Measurements from ENCODE around the gene PAXX. TPM values are rescaled to one million over a fixed set of nuclear protein-coding genes. Genes with fewer than 3 reads are reported as not detected.

Gene PAXX
- total RNA-seq, 1 donor: 18.3 TPM

DNA sequence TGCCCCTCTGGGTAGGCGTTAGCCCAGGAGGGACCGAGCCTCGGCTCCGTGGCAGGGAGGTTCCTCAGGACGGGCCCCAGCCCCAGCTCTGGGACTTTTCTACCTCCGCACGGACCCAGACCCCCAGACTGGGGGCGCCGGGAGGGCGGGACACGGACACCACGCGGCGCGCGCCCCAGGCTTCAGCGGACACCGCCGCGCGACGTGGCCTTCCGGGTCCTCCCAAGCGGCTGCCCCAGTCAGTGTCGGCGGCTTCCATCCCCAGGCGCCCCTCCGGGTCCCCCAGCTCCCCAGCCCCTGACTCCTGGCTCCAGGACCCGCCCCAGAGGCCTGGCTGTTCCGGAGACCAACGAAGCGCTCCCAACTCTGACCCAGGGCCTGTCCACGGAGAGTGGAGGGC, 6.4 kb upstream of the PAXX start:
- no peak for DNase-seq (ENCODE audit: low read depth)
- TF ChIP-seq, protein P1, sequence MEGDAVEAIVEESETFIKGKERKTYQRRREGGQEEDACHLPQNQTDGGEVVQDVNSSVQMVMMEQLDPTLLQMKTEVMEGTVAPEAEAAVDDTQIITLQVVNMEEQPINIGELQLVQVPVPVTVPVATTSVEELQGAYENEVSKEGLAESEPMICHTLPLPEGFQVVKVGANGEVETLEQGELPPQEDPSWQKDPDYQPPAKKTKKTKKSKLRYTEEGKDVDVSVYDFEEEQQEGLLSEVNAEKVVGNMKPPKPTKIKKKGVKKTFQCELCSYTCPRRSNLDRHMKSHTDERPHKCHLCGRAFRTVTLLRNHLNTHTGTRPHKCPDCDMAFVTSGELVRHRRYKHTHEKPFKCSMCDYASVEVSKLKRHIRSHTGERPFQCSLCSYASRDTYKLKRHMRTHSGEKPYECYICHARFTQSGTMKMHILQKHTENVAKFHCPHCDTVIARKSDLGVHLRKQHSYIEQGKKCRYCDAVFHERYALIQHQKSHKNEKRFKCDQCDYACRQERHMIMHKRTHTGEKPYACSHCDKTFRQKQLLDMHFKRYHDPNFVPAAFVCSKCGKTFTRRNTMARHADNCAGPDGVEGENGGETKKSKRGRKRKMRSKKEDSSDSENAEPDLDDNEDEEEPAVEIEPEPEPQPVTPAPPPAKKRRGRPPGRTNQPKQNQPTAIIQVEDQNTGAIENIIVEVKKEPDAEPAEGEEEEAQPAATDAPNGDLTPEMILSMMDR (IDR thresholded peaks at IDR 0.05; ENCODE audit: insufficient read depth, low read length): no peak

DNA sequence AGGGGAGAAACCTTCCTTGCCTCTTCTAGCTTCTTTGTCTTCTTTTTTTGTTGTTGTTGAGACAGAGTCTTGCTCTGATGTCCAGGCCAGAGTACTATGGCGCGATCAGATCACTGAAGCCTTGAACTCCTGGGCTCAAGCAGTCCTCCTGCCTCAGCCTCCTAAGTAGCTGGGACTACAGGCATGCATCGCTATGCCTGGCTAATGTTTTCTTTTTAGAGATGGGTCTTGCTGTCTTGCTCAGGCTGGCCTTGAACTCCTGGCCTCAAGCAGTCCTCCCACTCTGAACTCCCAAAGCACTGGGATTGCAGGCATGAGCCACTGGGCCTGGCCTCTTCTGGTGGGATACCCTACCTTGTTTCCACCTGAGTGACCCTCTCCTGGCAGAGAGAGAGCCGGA, 3.4 kb upstream of the PAXX start:
- DNase-seq (ENCODE audit: low read depth): no peak
- H3K4me3 ChIP-seq (ENCODE audit: low read depth, low read length): no peak overlapping the region
- TF ChIP-seq, protein P1 (IDR thresholded peaks at IDR 0.05; ENCODE audit: insufficient read depth, low read length): no peak

More for the DNA sequence above, 6.4 kb upstream of the PAXX start:
- H3K4me3 ChIP-seq (ENCODE audit: low read depth, low read length): no peak overlapping the region

DNA sequence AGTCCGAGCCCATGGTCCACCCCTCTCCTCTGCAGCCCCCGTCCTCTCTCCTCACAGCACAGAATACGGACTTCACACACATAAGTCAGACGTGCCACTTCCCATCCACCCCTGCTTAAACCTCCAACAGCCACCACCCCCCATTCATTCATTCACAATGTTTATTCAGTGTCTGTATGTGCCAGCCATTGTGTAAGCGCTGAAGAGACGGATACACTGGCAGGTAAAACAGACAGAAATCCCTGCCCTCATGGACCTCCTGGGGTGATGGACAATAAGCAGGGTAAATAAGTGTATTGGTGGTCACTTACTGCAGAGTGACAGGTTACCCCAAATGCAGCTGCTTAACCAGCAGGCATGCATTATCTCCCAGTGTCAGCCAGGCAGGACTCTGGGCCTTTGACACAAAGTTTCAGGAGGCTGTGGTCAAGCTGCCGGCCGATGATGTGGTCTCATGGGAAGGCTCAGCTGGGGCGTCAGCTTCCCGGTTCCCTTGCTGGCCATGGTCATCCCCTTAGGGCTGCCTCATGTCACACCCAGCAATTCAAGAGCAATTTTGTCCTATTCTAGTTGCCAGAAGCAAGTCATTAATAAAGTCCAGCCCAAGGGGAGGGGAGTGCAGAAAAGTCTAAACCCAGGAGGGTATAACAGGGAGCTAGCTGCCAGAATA, 1.8 kb upstream of the PAXX start:
- no peak for DNase-seq (ENCODE audit: low read depth)
- TF ChIP-seq, protein P1 (IDR thresholded peaks at IDR 0.05; ENCODE audit: insufficient read depth, low read length): no peak
- no peak overlapping the region for H3K4me3 ChIP-seq (ENCODE audit: low read depth, low read length)

DNA sequence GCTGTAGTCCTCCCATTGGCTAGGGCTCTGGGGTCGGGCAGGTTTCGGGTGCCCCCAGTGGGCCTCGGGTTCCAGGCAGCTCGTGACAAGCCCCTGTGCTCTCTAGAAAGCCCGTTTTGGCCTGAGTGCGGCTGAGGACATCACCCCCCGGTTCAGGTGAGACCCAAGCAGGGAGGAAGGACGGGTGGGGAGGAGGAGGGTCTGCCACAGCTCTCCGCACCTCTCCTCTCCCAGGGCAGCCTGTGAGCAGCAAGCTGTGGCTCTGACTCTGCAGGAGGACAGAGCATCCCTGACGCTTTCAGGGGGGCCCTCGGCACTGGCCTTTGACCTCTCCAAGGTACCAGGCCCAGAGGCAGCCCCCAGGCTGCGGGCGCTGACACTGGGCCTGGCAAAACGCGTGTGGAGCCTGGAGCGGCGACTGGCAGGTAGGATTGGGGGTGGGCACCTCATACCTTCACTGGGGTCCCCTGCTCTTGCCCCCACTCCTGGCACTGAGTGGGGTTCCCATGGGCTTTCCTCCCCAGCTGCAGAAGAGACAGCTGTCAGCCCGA, 672 bp downstream of the PAXX start:
- H3K4me3 ChIP-seq (ENCODE audit: low read depth, low read length): peak overlapping the region; percentile 74
- TF ChIP-seq, protein P1 (IDR thresholded peaks at IDR 0.05; ENCODE audit: insufficient read depth, low read length): no peak
- no peak for DNase-seq (ENCODE audit: low read depth)

DNA sequence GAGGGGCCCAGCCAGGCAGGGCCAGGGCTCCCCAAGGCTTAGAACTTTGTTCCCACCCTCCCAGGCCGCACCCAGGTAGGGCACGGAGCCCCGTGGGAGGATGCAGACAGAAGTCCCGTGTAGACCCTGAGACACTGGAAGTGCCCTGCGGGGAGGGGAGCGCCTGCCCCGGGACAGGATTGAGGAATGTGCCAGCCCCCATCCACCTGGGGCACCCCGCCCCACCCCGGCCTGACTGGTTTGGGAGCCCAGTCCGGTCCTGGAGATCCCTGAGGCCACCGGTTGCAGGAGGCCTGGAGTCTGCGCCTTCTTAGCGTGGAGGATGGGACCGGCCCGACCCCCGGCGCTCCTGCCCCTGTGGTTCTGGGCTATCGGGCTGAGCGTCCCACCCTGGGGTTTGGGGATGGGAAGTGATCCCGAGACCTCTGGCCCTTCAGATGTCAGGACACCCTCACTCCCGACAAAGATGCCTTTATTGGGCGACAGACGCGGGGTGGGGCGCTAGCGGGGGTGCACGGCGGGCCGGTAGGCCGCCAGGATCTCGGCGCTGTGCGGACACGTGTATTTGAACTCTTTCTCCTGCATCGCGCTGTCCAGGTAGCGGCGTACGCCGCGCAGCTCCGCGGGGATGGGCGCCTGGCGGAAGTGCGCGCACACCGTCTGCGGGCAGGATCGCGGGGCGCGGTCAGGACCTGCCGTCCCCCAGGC, 2.1 kb downstream of the PAXX start:
- TF ChIP-seq, protein P1 (IDR thresholded peaks at IDR 0.05; ENCODE audit: insufficient read depth, low read length): no peak
- no peak overlapping the region for H3K4me3 ChIP-seq (ENCODE audit: low read depth, low read length)
- DNase-seq (ENCODE audit: low read depth): no peak

DNA sequence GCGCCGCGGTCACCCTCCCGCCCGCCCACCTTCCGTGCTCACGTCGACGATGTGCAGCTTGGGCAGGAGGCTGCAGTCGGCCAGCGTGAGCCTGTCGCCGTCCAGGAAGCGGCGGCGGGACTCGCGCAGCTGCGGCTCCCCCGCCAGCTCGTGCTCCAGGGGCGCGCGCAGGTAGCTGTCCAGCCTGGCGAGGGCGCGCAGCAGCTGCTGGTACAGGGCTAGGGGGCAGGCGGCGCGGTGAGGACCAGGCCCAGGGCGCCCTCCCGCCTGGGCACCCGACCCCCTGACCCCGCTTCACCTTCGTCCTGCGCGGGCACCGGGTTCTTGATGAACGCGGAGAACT, 2.6 kb downstream of the PAXX start:
- no peak overlapping the region for H3K4me3 ChIP-seq (ENCODE audit: low read depth, low read length)
- DNase-seq (ENCODE audit: low read depth): no peak

More for the DNA sequence above, 2.6 kb downstream of the PAXX start:
- TF ChIP-seq, protein P1 (IDR thresholded peaks at IDR 0.05; ENCODE audit: insufficient read depth, low read length): no peak
